GM12878 (cell line): ENCODE measurements around the gene ACTMAP.

Source experiments
- FOXK2 ChIP-seq: fragments of 450-650 bp; IDR thresholded peaks from 2 replicates; pipeline ENCODE4 v1.6.1; 2017; ENCODE audit warnings: mild to moderate bottlenecking, moderate library complexity
- FOXM1 ChIP-seq: IDR thresholded peaks from 2 replicates; pipeline ENCODE4 v1.6.1; 2012; ENCODE audit warnings: low read depth, mild to moderate bottlenecking, inconsistent platforms, low read length, moderate library complexity
- HCFC1 ChIP-seq: fragments of 150-350 bp; IDR thresholded peaks from 2 replicates; pipeline ENCODE4 v1.6.1; 2014; ENCODE audit warnings: low read length
- MXI1 ChIP-seq: fragments of 150-350 bp; IDR thresholded peaks from 2 replicates; pipeline ENCODE4 v1.6.1; 2011; ENCODE audit warnings: low read depth, mild to moderate bottlenecking, inconsistent platforms, low read length, improper control_type of control experiment
- MYB ChIP-seq: fragments of 150-350 bp; IDR thresholded peaks from 2 replicates; pipeline ENCODE4 v1.6.1; 2014; ENCODE audit warnings: mild to moderate bottlenecking, low read depth, low read length, borderline replicate concordance
- MYC ChIP-seq: IDR thresholded peaks from 2 replicates; pipeline ENCODE4 v1.6.1; 2011; ENCODE audit warnings: mild to moderate bottlenecking, low read length, moderate library complexity, inconsistent platforms; ENCODE audit not compliant: insufficient read depth, insufficient replicate concordance, insufficient read length, severe bottlenecking
- RUNX3 ChIP-seq: IDR thresholded peaks from 2 replicates; pipeline ENCODE4 v1.6.1; 2012; ENCODE audit warnings: low read length, inconsistent platforms
- ZNF217 ChIP-seq: fragments of 450-650 bp; IDR thresholded peaks from 2 replicates; pipeline ENCODE4 v1.6.1; 2017; ENCODE audit warnings: antibody characterized with exemption, mild to moderate bottlenecking
- TF ChIP-seq, protein P1 (sequence below): IDR thresholded peaks from 2 replicates; pipeline ENCODE4 v1.6.1; 2011; ENCODE audit warnings: borderline replicate concordance, low read depth, mild to moderate bottlenecking, moderate library complexity, mixed read lengths, low read length; ENCODE audit not compliant: insufficient read depth; ENCODE audit errors: extremely low read length
- TF ChIP-seq, protein P2 (sequence below), 3 experiments: IDR thresholded peaks in 2 of 3; conservative IDR thresholded peaks in 1 of 3; 2 replicates each; pipeline ENCODE4 v1.5.1; 2011; ENCODE audit warnings: low read depth in 3 of 3, low read length in 3 of 3, mild to moderate bottlenecking in 3 of 3, control low read depth in 2 of 3, moderate library complexity in 2 of 3, inconsistent platforms in 1 of 3, mixed read lengths in 1 of 3; ENCODE audit not compliant: control insufficient read depth in 2 of 3, insufficient read depth in 1 of 3; ENCODE audit errors: extremely low read depth in 1 of 3

DNA sequence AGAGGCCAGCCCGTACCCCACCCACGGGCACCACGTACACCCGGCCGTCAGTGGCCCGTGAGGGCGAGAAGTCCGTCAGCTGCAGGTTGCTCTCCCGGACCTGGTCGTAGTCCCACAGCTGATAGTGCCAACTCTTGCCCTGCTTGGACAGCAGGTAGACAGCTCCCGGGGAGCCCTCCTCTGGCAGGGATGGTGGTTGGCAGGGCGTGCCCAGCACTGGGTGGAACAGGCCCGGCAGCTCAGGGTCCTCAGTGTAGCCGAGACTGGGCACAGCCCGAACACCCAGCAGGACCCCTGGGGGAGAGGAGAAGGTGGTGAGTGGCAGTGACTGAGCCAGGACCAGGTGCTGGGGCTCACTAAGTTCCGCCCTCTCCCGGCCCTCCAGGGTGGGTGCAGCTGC lies 7.8 kb downstream of the ACTMAP start:
- TF ChIP-seq, protein P1, sequence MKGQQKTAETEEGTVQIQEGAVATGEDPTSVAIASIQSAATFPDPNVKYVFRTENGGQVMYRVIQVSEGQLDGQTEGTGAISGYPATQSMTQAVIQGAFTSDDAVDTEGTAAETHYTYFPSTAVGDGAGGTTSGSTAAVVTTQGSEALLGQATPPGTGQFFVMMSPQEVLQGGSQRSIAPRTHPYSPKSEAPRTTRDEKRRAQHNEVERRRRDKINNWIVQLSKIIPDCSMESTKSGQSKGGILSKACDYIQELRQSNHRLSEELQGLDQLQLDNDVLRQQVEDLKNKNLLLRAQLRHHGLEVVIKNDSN, result no peak
- no peak for TF ChIP-seq MYC
- no peak for TF ChIP-seq FOXM1
- no peak for TF ChIP-seq FOXK2
- TF ChIP-seq, protein P2, sequence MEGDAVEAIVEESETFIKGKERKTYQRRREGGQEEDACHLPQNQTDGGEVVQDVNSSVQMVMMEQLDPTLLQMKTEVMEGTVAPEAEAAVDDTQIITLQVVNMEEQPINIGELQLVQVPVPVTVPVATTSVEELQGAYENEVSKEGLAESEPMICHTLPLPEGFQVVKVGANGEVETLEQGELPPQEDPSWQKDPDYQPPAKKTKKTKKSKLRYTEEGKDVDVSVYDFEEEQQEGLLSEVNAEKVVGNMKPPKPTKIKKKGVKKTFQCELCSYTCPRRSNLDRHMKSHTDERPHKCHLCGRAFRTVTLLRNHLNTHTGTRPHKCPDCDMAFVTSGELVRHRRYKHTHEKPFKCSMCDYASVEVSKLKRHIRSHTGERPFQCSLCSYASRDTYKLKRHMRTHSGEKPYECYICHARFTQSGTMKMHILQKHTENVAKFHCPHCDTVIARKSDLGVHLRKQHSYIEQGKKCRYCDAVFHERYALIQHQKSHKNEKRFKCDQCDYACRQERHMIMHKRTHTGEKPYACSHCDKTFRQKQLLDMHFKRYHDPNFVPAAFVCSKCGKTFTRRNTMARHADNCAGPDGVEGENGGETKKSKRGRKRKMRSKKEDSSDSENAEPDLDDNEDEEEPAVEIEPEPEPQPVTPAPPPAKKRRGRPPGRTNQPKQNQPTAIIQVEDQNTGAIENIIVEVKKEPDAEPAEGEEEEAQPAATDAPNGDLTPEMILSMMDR (IDR thresholded peaks at IDR 0.05 in 2 of 3, conservative IDR thresholded peaks at IDR 0.05 in 1 of 3; ENCODE audit: control insufficient read depth in 2 of 3, extremely low read depth in 1 of 3, insufficient read depth in 1 of 3, low read depth in 3 of 3, low read length in 3 of 3), result no peak
- no peak for TF ChIP-seq ZNF217
- no peak for TF ChIP-seq RUNX3
- TF ChIP-seq HCFC1, result no peak
- TF ChIP-seq MXI1, result no peak
- no peak for TF ChIP-seq MYB
